Measurements from ENCODE around the gene HTT. TPM values are rescaled to one million over a fixed set of nuclear protein-coding genes. Genes with fewer than 3 reads are reported as not detected.

Gene HTT
- total RNA-seq, 2 experiments from 2014 or later, result 80.1 to 127 TPM

DNA sequence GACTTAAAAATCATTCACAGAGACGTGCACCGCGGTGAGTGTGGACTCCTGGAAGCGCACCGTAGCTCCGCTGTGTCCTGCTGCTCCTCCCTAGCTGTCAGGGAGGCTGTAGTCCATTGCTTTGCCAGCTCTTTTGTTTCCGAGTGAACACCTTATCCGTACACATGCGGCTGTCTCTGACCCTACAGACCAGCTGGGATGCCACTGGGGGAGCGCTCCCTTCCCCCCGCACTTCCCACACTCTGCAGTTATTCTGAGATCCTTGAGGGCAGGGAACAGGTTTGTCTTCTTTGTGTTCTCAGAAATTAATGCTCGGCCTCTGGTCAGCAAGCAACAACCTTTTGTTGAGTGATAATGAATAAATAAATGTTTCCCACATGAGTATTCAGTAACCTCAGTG is 140.8 kb downstream of the HTT start:
- H3K4me3 Mint-ChIP-seq, result no peak overlapping the region
- ATAC-seq, result no peak
- H3K36me3 Mint-ChIP-seq (ENCODE audit: low read depth), result peaks cover 47% of the 10 kb centered on the region
- H3K9me3 Mint-ChIP-seq (ENCODE audit: low read depth), result no peaks in the 10 kb centered on the region
- intact Hi-C loops (cut with DNase I, micrococcal nuclease), result no loop called here
- ChIA-PET CTCF (no interaction called here), POLR2A (no interaction called here)
- no peak for DNase-seq
- no peak overlapping the region for H3K27ac Mint-ChIP-seq
- H3K27me3 Mint-ChIP-seq, result no peaks in the 10 kb centered on the region
- no peaks in the 10 kb centered on the region for H3K4me1 Mint-ChIP-seq

DNA sequence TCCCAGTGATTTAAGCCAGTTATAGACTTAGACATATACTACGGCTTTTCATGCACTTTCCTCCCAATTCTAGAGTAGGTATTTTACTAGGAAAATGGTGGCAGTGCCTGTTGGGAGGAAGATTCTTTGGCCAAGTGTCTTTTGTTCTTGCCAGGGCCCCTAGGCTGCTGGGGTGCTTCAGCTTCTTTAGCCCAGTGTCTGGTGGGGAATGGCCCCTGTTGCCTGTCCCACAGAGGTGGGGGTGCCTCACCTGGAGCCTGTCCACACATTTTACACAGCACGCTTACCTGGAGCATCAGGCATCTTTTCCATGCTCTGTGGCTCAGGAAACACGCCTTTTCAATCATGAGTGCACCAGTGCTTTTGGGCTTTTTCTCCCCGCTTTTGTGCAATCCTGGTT is 141.3 kb downstream of the HTT start:
- peaks cover 46% of the 10 kb centered on the region for H3K36me3 Mint-ChIP-seq (ENCODE audit: low read depth)
- POLR2A ChIA-PET, result no interaction called here

GRCh38 chr4:3217266-3217665 is 142.8 kb downstream of the HTT start:
- no peaks in the 10 kb centered on the region for H3K9me3 Mint-ChIP-seq (ENCODE audit: low read depth)
- POLR2A ChIA-PET, result no interaction called here
- no peak overlapping the region for H3K4me3 Mint-ChIP-seq
- no peak overlapping the region for H3K27ac Mint-ChIP-seq
- H3K4me1 Mint-ChIP-seq, result no peaks in the 10 kb centered on the region
- DNase-seq, result no peak
- peaks cover 43% of the 10 kb centered on the region for H3K36me3 Mint-ChIP-seq (ENCODE audit: low read depth)
- no peak for ATAC-seq
- CTCF ChIA-PET, result no interaction called here
- H3K27me3 Mint-ChIP-seq, result no peaks in the 10 kb centered on the region
- intact Hi-C loops (cut with DNase I, micrococcal nuclease), result no loop called here

More for the DNA sequence above, 141.3 kb downstream of the HTT start:
- Mint-ChIP-seq H3K9me3 (ENCODE audit: low read depth) (no peaks in the 10 kb centered on the region), H3K27ac (no peak overlapping the region), H3K4me3 (no peak overlapping the region), H3K27me3 (no peaks in the 10 kb centered on the region), H3K4me1 (no peaks in the 10 kb centered on the region)
- CTCF ChIA-PET, result no interaction called here
- DNase-seq, result no peak
- intact Hi-C loops (cut with DNase I, micrococcal nuclease), result no loop called here
- no peak for ATAC-seq

- Mint-ChIP-seq H3K27ac (no peak overlapping the region), H3K36me3 (ENCODE audit: low read depth) (peaks cover 42% of the 10 kb centered on the region), H3K4me3 (no peak overlapping the region), H3K4me1 (no peaks in the 10 kb centered on the region), H3K9me3 (ENCODE audit: low read depth) (no peaks in the 10 kb centered on the region), H3K27me3 (no peaks in the 10 kb centered on the region)
- no peak for DNase-seq
- CTCF ChIA-PET, result no interaction called here
- ATAC-seq, result no peak
- POLR2A ChIA-PET, result no interaction called here
- intact Hi-C loops (cut with DNase I, micrococcal nuclease), result no loop called here
Measured at GRCh38 chr4:3217771-3218170, 143.3 kb downstream of the HTT start.

GRCh38 chr4:3218824-3219760 is 144.6 kb downstream of the HTT start:
- ChIA-PET CTCF (interaction anchor here (0.7 to 1.0 kb wide), 3 partner anchors 11 to 206 kb away, joined by 3 to 4 read pairs (median 3); no protein-coding TSS in a partner anchor), POLR2A (no interaction called here)
- DNase-seq, result no peak
- Mint-ChIP-seq H3K27me3 (no peaks in the 10 kb centered on the region), H3K36me3 (ENCODE audit: low read depth) (peaks cover 42% of the 10 kb centered on the region), H3K27ac (no peak overlapping the region), H3K9me3 (ENCODE audit: low read depth) (no peaks in the 10 kb centered on the region), H3K4me1 (no peaks in the 10 kb centered on the region), H3K4me3 (no peak overlapping the region)
- intact Hi-C loops (cut with DNase I, micrococcal nuclease), result no loop called here
- ATAC-seq, result no peak

GRCh38 chr4:3219761-3220475 is 145.4 kb downstream of the HTT start:
- Mint-ChIP-seq H3K36me3 (ENCODE audit: low read depth) (peaks cover 42% of the 10 kb centered on the region), H3K4me1 (no peaks in the 10 kb centered on the region), H3K4me3 (no peak overlapping the region), H3K9me3 (ENCODE audit: low read depth) (no peaks in the 10 kb centered on the region), H3K27me3 (no peaks in the 10 kb centered on the region), H3K27ac (no peak overlapping the region)
- ChIA-PET CTCF (interaction anchor here (0.7 to 1.0 kb wide), 3 partner anchors 12 to 207 kb away, joined by 3 to 4 read pairs (median 3); no protein-coding TSS in a partner anchor), POLR2A (interaction anchor here (0.6 kb wide), 1 partner anchor 309 kb away, joined by 3 read pairs; no protein-coding TSS in a partner anchor)
- intact Hi-C loops (cut with DNase I, micrococcal nuclease), result no loop called here
- ATAC-seq, result no peak
- no peak for DNase-seq

GRCh38 chr4:3220476-3221183 is 146.1 kb downstream of the HTT start:
- ATAC-seq (no peak), DNase-seq (no peak)
- H3K36me3 Mint-ChIP-seq (ENCODE audit: low read depth), result peaks cover 43% of the 10 kb centered on the region
- no peaks in the 10 kb centered on the region for H3K27me3 Mint-ChIP-seq
- no peak overlapping the region for H3K4me3 Mint-ChIP-seq
- no peak overlapping the region for H3K27ac Mint-ChIP-seq
- POLR2A ChIA-PET, result interaction anchor here (0.6 kb wide), 1 partner anchor 309 kb away, joined by 3 read pairs; no protein-coding TSS in a partner anchor
- no peaks in the 10 kb centered on the region for H3K4me1 Mint-ChIP-seq
- H3K9me3 Mint-ChIP-seq (ENCODE audit: low read depth), result no peaks in the 10 kb centered on the region
- intact Hi-C loops (cut with DNase I, micrococcal nuclease), result no loop called here
- CTCF ChIA-PET, result interaction anchor here (0.8 kb wide), 1 partner anchor 46 kb away, joined by 3 read pairs; no protein-coding TSS in a partner anchor

DNA sequence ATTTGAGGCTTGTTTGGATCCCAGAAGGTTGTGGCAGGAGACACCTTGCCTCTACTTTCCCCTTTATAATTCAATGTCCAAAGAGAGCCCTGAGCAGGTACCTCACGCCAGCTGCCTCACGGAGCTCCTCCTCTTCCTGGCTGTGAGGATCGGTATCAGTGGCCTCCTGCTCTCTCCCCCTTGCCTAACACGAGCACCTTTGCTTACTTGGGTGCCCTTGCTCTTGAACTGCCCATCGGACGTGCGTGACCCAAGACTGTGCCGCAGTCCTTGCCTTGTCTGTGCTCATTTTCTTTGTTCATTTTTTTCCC is 146.7 kb downstream of the HTT start:
- H3K9me3 Mint-ChIP-seq (ENCODE audit: low read depth), result no peaks in the 10 kb centered on the region
- ChIA-PET POLR2A (no interaction called here), CTCF (interaction anchor here (1.0 kb wide), 1 partner anchor 10 kb away, joined by 4 read pairs; no protein-coding TSS in a partner anchor)
- H3K27ac Mint-ChIP-seq, result no peak overlapping the region
- no peak overlapping the region for H3K4me3 Mint-ChIP-seq
- no peaks in the 10 kb centered on the region for H3K4me1 Mint-ChIP-seq
- intact Hi-C loops (cut with DNase I, micrococcal nuclease), result no loop called here
- H3K36me3 Mint-ChIP-seq (ENCODE audit: low read depth), result peaks cover 40% of the 10 kb centered on the region
- no peak for DNase-seq
- ATAC-seq, result no peak
- H3K27me3 Mint-ChIP-seq, result no peaks in the 10 kb centered on the region

DNA sequence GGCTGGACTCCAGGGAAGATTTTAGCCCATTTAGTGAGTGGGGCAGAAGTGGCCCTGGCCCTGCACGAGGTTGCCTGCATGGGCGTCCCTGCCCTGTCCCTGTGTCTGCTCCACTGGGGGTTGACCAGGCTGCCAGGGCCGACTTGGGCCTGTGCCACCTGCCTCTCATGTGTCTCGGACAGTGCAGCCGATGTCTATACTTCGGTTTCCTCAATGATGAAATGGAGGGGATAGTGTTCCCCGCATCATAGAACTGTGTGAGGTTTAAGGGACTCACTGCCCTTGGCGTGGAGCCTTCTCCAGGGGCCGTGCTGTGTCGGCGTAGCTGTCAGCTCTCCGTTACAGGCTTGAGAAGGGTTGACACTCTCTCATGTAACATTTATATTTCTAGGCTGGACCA is 147.5 kb downstream of the HTT start:
- Mint-ChIP-seq H3K4me3 (no peak overlapping the region), H3K9me3 (ENCODE audit: low read depth) (no peaks in the 10 kb centered on the region), H3K4me1 (no peaks in the 10 kb centered on the region), H3K36me3 (ENCODE audit: low read depth) (peaks cover 39% of the 10 kb centered on the region), H3K27ac (no peak overlapping the region), H3K27me3 (no peaks in the 10 kb centered on the region)
- ATAC-seq (no peak), DNase-seq (no peak)
- intact Hi-C loops (cut with DNase I, micrococcal nuclease), result no loop called here
- ChIA-PET CTCF (interaction anchor here (1.0 kb wide), 1 partner anchor 11 kb away, joined by 4 read pairs; no protein-coding TSS in a partner anchor), POLR2A (no interaction called here)

- no peaks in the 10 kb centered on the region for H3K27me3 Mint-ChIP-seq
- no peaks in the 10 kb centered on the region for H3K4me1 Mint-ChIP-seq
- H3K9me3 Mint-ChIP-seq (ENCODE audit: low read depth), result no peaks in the 10 kb centered on the region
- ChIA-PET POLR2A (no interaction called here), CTCF (interaction anchor here (0.9 kb wide), 1 partner anchor 12 kb away, joined by 3 read pairs; no protein-coding TSS in a partner anchor)
- intact Hi-C loops (cut with DNase I, micrococcal nuclease), result no loop called here
- H3K36me3 Mint-ChIP-seq (ENCODE audit: low read depth), result peaks cover 36% of the 10 kb centered on the region
- ATAC-seq (no peak), DNase-seq (no peak)
- H3K27ac Mint-ChIP-seq, result no peak overlapping the region
- no peak overlapping the region for H3K4me3 Mint-ChIP-seq
Measured at GRCh38 chr4:3223346-3223745, 148.9 kb downstream of the HTT start.

GRCh38 chr4:3223956-3224748 is 149.7 kb downstream of the HTT start:
- no peak overlapping the region for H3K27ac Mint-ChIP-seq
- ATAC-seq, result no peak
- CTCF ChIA-PET, result interaction anchor here (0.9 to 1.6 kb wide), 3 partner anchors 9 to 118 kb away, joined by 3 read pairs; no protein-coding TSS in a partner anchor

More at GRCh38 chr4:3223956-3224748, 149.7 kb downstream of the HTT start:
- no peaks in the 10 kb centered on the region for H3K9me3 Mint-ChIP-seq (ENCODE audit: low read depth)
- no peak for DNase-seq
- no peak overlapping the region for H3K4me3 Mint-ChIP-seq
- H3K27me3 Mint-ChIP-seq, result no peaks in the 10 kb centered on the region
- POLR2A ChIA-PET, result interaction anchor here (1.1 kb wide), 1 partner anchor 19 kb away, joined by 5 read pairs; no protein-coding TSS in a partner anchor
- H3K4me1 Mint-ChIP-seq, result no peaks in the 10 kb centered on the region
- intact Hi-C loops (cut with DNase I, micrococcal nuclease), result no loop called here
- H3K36me3 Mint-ChIP-seq (ENCODE audit: low read depth), result peaks cover 34% of the 10 kb centered on the region
